LHCN-M2 (cell line): Measurements from ENCODE around the gene FBXW11. TPM values are rescaled to one million over a fixed set of nuclear protein-coding genes. Genes with fewer than 3 reads are reported as not detected.
"Not testable (repeated sequence)": the region's sequence is repeated elsewhere in the genome, so short reads cannot be mapped to it uniquely, and the experiment has no call there.

Source experiments
- DNase-seq: peaks from one replicate; pipeline ENCODE4 v3.0.0-alpha.2; 2012; ENCODE audit warnings: low read depth
- total RNA-seq: library from RNA; depleted of rRNA; stranded (reverse); fragments of >200 nt; gene quantifications from 2 replicates; pipeline ENCODE4 v1.2.3, GENCODE V29; 2014

FBXW11 gene
- total RNA-seq, 1 experiment from 2014 or later = 78.4 TPM

- DNase-seq = not testable (repeated sequence)
Measured at GRCh38 chr5:172020110-172020786, 13.8 kb upstream of the FBXW11 start.

- no peak for DNase-seq
Measured at GRCh38 chr5:172015346-172015745, 8.9 kb upstream of the FBXW11 start.

DNA sequence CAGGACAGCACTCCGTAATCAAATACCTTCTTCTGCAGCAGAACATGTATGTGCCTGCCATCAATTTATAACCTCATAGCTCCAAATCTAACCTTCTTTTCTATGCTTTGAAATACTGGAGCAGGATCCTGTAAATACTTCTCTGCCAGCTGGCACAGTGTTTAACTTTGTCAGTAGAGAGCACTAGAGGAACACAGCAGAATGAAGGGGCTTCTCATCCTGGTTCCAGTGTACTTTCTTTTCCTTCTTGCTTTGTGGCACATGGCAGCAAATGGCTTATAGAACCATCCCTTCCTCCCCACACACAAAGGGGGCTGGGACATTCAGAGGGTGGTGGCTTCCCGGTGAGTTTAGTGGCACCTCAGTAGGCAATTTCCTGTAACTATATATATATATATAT is 3.8 kb upstream of the FBXW11 start:
- no peak for DNase-seq

GRCh38 chr5:172009536-172010270 is 3.3 kb upstream of the FBXW11 start:
- DNase-seq = no peak

DNA sequence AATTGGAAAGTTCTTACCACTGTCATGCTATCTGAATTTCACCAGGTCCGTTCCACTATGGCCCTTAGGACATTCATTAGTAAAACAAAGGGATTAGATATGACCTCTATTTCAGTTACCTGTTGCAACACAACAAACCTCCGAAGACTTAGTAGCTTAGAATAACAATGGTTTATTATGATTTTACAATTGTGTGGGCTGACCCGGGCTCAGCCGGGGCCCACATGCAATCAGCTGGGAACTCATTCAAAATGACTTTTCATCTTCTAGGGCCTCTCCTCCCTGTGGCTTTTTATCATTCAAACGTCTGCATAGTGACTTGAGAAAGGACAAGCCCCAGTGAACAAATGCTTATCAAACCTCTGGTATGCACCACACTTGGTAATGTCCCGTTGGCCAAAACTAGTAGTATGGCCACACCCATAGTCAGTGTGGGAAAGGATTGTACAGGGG is 2.3 kb upstream of the FBXW11 start:
- DNase-seq = no peak

GRCh38 chr5:172008111-172008455 is 1.6 kb upstream of the FBXW11 start:
- DNase-seq = peak; percentile 48

DNA sequence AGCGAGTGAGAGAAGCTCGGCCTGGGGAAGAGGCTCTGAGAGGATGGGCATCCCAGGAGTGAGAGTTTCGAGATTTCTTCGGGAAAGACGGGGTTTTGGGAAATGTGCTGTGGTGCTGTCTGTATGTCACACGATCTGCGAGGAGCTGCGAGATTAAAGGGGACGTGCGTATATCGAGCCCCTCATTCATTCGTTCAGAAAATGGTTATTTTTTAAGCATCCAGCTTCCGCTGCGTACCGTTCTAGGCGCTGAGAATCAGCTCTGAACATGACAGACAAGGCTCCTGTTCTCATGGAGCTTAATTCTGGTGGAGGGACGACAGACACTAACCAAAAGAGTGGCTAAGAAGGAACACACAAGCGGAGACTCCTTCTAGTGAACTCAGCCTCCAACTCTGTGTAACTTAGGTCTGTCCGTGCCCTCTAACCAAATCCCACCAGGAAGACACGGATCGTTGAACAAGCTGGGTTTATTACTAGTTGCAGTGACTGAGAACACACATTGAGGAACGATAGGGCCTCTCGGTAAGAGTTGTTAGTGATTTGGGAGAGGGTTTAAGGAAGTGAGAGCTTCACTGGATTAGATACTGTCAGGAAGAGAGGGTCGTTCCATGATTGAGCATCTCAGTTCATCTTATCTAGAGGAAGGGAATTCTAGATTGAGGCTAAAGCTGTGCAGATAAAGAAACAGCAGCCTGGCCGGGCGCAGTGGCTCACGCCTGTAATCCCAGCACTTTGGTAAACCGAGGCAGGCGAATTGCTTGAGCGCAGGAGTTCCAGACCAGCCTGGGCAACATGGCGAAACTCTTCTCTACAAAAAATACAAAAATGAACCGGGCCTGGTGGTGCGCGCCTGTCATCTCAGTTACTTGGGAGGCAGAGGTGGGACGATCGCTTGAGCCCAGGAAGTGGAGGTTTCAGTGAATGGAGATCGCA is 1.0 kb upstream of the FBXW11 start:
- DNase-seq = no peak

GRCh38 chr5:172005708-172006320 is 624 bp downstream of the FBXW11 start:
- no peak for DNase-seq

DNA sequence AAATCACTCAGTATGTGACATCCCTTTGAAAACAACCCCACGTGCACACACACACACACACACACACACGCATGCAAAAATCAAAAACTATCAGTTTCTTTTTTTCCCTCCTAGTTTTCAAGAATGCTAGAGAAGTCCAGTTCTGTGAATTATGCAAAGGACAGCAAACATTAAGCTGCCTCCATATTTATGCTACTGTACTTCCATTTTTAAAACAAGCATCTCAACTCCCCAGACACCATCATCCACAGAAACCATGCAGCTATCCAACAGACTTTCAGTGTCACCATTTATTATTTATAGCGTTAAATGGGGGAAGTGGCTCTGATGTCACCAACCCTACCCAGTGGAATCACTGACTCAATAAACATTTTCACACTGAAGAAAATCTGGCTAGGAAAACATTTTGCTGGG is 1.6 kb downstream of the FBXW11 start:
- no peak for DNase-seq

GRCh38 chr5:172003746-172004145 is 2.7 kb downstream of the FBXW11 start:
- no peak for DNase-seq

DNA sequence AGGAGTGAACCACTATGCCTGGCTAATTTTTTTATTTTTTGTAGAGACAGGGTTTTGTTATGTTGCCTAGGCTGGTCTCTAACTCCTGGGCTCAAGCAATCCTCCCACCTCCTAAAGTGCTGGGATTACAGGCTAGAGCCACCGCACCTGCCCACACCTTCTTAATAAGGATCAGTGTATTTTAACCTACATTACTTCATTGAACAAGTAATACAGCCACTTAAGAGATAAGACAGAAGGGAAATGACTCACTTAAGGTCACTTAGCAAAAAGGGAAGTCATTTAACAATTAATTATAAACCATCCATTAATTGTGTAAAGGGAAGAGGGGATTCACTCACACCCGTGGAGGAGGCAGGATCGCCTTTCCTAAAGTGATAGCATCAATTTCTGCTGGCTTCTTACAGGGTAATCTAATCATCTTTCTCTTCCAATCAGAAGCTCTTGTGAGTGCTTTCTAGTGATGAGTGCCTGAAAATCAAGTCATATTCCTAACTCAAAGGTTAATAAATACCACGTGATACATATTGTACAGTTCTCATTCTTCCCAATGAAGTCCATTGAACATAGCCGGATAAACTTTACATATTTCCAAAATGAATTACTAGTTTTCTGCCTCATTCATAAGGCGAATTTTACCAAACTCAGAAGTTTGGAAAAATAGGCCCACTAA is 3.5 kb downstream of the FBXW11 start:
- DNase-seq = no peak

- DNase-seq = no peak
Measured at GRCh38 chr5:172002310-172002709, 4.1 kb downstream of the FBXW11 start.

DNA sequence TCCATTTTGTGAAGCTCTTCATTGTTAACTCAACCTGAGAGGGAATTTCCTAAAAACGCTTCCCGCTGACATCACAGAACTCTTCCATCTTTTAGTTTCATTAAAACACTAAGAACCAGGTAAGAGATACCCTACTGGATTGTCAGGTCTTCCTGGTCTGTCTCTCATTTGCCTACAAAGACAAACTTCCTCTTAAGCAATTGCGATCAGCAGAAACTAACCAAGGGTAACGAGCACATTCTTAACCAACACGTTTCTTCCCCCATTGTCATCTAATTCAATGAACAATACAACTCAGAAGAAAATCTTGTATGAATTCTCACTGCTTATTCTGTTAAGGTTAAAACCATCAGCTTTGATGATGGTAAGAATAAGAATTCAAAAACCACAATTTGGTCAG is 6.6 kb downstream of the FBXW11 start:
- DNase-seq = no peak

DNA sequence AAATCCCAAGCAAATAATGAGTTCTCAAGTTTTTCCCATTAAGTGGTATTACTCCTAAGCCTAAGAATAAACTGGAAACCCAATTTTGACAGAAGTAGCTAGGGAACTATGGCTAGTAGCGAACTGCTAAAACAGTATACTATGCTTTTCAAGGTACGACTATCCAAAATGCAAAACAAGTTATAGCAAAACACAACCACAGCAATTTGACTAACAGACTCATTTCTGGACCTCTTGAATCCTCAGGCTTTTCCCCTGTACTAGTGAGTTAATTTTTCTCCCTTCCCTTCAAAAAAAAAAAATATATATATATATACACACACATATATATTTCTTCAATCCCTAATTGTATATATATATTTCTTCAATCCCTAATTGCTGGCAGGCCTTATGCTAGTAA is 7.3 kb downstream of the FBXW11 start:
- DNase-seq = no peak

- DNase-seq = no peak
Measured at GRCh38 chr5:171997011-171997410, 9.4 kb downstream of the FBXW11 start.

GRCh38 chr5:171992813-171993212 is 13.6 kb downstream of the FBXW11 start:
- DNase-seq = no peak

DNA sequence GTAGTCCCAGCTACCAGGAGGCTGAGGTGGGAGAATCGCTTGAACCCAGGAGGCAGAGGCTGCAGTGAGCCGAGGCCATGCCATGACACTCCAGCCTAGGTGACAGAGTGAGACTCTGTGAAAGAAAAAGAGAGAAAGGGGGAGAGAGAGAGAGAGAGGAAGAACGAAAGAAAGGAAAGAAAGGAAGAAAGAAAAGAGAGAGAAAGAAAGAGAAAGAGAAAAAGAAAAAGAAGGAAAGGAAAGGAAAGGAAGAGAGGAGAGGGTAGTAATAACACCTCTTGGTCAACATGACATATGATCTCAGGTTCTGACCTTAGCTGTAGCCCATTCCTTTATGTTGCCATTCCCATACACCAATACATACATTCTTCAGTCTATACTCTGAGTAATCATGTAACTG is 14.1 kb downstream of the FBXW11 start:
- no peak for DNase-seq

DNA sequence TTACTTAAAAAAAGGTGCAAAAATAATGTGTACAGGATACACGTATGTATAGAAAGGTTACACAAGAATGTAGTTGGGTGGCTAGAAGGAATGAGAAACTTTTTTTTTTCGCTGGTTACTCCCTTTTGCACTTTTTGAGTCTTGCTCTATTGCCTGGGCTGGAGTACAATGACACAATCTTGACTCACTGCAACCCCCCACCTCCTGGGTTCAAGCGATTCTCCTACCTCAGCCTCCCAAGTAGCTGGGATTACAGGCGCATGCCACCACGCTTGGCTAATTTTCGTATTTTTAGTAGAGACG is 15.8 kb downstream of the FBXW11 start:
- DNase-seq = no peak

DNA sequence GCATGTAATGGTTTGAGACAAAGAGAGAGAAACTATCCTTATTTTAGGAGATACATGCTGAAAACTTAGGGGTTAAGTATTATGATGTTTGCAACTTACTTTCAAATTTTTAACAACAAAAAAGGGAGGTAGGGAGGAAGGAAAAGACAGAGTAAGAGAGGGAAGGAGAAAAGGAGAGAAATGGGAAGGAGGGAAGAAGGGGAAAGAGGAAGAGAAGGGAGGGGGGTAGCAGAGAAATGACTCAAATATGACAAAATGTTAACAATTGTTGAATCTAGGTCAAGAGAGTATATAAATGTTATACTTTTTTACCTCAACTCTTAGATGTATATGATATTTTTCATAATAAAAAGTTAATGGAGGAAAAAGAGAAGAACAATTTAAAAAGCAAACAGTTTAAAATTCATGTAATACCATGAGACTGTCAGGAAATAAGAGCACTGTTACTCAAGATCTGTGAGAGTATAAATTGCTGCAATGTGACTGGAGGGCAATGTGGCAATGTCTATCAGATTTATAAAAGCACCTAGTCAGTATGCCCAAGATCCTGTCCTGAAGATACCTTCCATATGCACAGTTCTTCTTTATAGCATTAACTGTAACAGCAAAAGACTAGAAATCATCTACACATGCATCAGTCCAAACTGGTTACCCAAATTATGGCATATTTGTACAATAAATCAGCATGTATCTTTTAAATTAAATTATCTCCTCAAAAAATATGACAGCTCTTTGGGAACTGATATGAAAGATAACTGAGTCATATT is 16.3 kb downstream of the FBXW11 start:
- no peak for DNase-seq

DNA sequence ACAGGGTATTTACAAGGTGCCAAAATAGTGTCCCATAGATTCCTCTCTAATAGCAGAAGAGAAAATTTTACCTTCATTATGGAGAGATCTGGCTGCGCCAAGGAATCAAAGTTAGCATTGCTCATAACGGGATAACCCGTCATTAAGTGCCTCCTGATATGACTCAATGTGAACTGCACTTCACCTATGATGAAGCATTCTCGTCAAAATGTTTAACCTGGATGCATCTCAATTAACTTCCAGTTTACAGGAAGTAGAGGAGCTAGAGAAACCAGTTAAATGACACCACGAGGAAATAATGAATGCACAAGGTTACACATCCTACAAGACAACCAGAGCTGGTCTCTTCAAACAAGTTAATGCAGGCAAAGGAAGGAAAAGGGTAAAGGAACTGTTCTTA is 17.2 kb downstream of the FBXW11 start:
- no peak for DNase-seq

GRCh38 chr5:171986772-171987171 is 19.7 kb downstream of the FBXW11 start:
- no peak for DNase-seq
